Upper lobe of right lung (tissue), 1 donor: ENCODE results near the gene CDK3. TPM values are rescaled to one million over a fixed set of nuclear protein-coding genes. Genes with fewer than 3 reads are reported as not detected.

Source experiments
- ATAC-seq: fragments of 200-7000 bp; cut with Tn5 transposase; one replicate; pipeline ENCODE4 v1.9.1; 2020; ENCODE audit warnings: mild to moderate bottlenecking, moderate library complexity
- DNase-seq: peaks from one replicate; pipeline ENCODE4 v3.0.0-alpha.2; 2020
- H3K27ac ChIP-seq: fragments of 200-600 bp; one replicate; pipeline ENCODE4 v1.8.0; 2022
- H3K27me3 ChIP-seq: fragments of 200-600 bp; one replicate; pipeline ENCODE4 v1.8.0; 2022; ENCODE audit warnings: mild to moderate bottlenecking
- H3K36me3 ChIP-seq: fragments of 200-600 bp; one replicate; pipeline ENCODE4 v1.8.0; 2022
- H3K4me1 ChIP-seq: fragments of 200-600 bp; one replicate; pipeline ENCODE4 v1.8.0; 2022
- H3K4me3 ChIP-seq: fragments of 200-600 bp; one replicate; pipeline ENCODE4 v1.8.0; 2022; ENCODE audit warnings: mild to moderate bottlenecking
- H3K9me3 ChIP-seq: fragments of 200-600 bp; one replicate; pipeline ENCODE4 v1.8.0; 2022
- intact Hi-C: fragments of 100-400 bp; cut with DNase I; formaldehyde crosslinking; loops from one replicate; pipeline ENCODE4 v1.11.0; 2022
- total RNA-seq: library from RNA; stranded (reverse); fragmentation: NEBNext Ultra II Directional; extraction: Animal tissue kit (Norgen Biotek cat#: 25700); gene quantifications from one replicate; pipeline ENCODE4 v1.2.1, GENCODE V29; 2021
- TF ChIP-seq, protein P1 (sequence below): fragments of 200-600 bp; IDR thresholded peaks from one replicate; pipeline ENCODE4 v1.8.0; 2022; ENCODE audit warnings: antibody characterized with exemption
- donor health status: DM: no; HTN: yes; CAD: no; lungs with severe emphysema.

CDK3 gene
- total RNA-seq, 1 donor from 2014 or later = 9.6 TPM

DNA sequence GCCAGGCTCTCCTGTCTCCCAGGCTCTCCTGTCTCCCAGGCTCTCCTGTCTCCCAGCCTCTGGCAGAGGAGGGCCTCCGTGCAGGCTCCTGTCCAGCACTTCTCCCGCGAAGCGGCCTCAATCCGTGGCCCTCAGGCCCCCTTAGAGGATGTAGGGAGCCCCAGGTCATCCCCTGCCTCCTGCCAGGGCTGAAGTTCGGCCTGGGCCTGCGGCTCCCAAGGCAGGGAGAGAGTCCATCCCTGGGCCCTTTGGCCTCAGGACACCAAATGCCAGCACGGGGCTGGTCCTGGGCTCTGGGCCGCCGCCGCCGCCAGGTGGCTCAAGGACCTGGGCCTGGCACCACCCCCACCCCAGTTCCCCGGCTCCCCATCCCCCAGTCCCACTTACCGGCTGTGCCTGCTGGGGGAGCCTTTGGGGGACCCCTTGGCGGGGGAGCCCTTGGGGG is 26.1 kb downstream of the CDK3 start:
- TF ChIP-seq, protein P1, sequence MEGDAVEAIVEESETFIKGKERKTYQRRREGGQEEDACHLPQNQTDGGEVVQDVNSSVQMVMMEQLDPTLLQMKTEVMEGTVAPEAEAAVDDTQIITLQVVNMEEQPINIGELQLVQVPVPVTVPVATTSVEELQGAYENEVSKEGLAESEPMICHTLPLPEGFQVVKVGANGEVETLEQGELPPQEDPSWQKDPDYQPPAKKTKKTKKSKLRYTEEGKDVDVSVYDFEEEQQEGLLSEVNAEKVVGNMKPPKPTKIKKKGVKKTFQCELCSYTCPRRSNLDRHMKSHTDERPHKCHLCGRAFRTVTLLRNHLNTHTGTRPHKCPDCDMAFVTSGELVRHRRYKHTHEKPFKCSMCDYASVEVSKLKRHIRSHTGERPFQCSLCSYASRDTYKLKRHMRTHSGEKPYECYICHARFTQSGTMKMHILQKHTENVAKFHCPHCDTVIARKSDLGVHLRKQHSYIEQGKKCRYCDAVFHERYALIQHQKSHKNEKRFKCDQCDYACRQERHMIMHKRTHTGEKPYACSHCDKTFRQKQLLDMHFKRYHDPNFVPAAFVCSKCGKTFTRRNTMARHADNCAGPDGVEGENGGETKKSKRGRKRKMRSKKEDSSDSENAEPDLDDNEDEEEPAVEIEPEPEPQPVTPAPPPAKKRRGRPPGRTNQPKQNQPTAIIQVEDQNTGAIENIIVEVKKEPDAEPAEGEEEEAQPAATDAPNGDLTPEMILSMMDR = peak; percentile 14
- intact Hi-C loops = no loop called here
- H3K27ac ChIP-seq = peak overlapping the region; percentile 56
- no peaks in the 10 kb centered on the region for H3K27me3 ChIP-seq
- H3K9me3 ChIP-seq = no peaks in the 10 kb centered on the region
- ATAC-seq (peak; percentile 76), DNase-seq (peak; percentile 85)
- H3K4me3 ChIP-seq = peak overlapping the region; percentile 48
- H3K36me3 ChIP-seq = peaks cover 10% of the 10 kb centered on the region
- peaks cover 14% of the 10 kb centered on the region for H3K4me1 ChIP-seq

DNA sequence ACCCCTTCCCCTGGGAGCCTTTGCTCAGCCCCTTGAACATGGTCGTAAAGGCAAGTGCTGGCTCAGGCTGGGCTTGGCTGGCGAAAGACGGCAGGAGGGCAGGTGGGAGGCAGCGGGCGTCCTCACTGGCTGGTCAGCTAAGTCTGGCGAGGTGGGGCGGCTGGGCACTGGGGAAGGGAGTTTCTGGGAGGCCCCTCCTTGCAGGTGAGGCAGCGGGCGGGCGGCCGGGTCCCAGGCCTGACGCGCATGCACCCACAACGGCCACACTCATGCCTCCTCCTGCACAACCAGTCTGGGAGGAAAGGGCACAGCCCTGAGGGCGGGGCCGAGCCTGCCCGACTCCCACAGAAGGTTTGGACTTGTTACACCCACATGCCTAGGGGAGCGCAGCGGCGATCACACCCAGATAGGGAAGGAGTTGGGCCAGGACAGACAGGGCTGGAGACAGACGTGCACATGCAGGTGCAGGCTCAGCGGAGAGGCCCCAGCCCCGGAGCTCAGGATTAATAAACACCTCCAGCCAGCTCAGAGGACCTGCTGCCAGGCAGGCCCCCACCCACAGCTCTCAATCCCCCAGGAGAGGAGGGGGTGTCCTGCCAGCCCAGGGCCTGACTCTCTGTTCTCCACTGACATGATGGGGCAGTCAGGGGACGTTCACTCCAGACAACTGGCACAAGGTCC is 26.6 kb downstream of the CDK3 start, which contains the start of gene EVPL:
EVPL (minus strand) TSS at position 148 of the 681 bp plus-strand sequence; CDS start at position 40, 108 bp downstream.
- peak within 1 kb of the TSS; percentile 48 for H3K4me3 ChIP-seq
- intact Hi-C loops = no loop called here
- ATAC-seq = peak; percentile 92
- H3K27ac ChIP-seq = peak within 1 kb of the TSS; percentile 56
- no peaks in the 10 kb centered on the region for H3K9me3 ChIP-seq
- peaks cover 10% of the 10 kb centered on the region for H3K36me3 ChIP-seq
- TF ChIP-seq, protein P1 = no peak
- no peaks in the 10 kb centered on the region for H3K27me3 ChIP-seq
- DNase-seq = peak; percentile 95
- H3K4me1 ChIP-seq = peaks cover 14% of the 10 kb centered on the region

DNA sequence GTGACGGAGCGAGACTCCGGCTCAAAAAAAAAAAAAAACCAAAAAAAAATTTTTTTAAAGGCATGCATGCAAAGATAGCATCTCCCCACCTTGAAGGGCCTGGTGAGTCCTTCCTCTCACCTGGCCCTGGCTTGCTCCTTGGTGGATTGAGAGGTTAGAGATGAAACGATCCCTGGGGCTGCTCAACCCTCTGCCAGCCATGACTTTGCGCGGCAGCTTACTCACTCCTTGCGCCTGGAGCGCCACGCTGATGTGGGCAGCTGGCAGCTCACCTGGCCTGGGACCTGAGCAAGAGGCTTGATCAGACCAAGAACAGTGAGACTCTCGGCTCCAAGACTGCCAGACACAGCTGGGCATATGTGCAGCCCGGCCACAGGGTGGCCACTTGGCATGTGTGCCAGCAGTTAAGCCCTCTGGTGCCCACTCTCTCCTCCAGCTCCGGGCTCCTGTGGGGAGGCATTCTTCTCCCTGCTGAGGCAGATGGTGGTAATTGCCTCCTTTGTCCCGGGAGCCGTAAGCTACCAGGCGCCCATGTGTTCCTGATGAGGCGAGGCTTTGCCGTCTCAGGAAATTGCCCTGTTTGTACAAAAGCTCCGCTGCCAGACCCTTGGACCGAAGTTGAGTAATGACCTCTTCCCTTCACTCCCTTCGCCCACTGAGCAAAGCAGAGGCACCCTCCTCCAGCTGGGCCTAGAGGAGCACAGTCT is 31.6 kb downstream of the CDK3 start:
- H3K4me1 ChIP-seq = peaks cover 14% of the 10 kb centered on the region
- no peaks in the 10 kb centered on the region for H3K9me3 ChIP-seq
- intact Hi-C loops = no loop called here
- peak; percentile 4 for ATAC-seq
- H3K36me3 ChIP-seq = no peaks in the 10 kb centered on the region
- no peaks in the 10 kb centered on the region for H3K27me3 ChIP-seq
- no peak overlapping the region for H3K27ac ChIP-seq
- H3K4me3 ChIP-seq = no peak overlapping the region
- DNase-seq = no peak
- TF ChIP-seq, protein P1 = peak; percentile 17

DNA sequence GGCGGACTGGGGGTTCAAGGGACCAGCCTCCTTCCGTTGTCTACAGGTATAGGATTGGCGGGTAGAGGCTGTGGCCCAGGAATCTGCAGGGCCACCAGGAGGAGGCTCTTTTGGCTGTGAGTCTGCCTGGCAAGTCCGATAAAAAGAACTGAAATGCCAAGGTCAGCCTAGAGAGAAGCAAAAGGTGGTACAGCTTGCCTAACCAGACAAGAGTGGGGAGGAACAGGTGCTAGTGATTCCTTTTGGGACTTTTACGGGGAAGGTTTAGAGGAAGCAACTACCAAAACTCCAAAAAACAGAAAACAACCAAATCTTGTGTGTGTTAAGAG is 32.1 kb downstream of the CDK3 start:
- Histone ChIP-seq H3K4me1 (peaks cover 14% of the 10 kb centered on the region), H3K36me3 (peaks cover under 1% of the 10 kb centered on the region), H3K9me3 (no peaks in the 10 kb centered on the region), H3K4me3 (no peak overlapping the region), H3K27ac (no peak overlapping the region), H3K27me3 (no peaks in the 10 kb centered on the region)
- intact Hi-C loops = no loop called here
- no peak for ATAC-seq
- no peak for DNase-seq
- TF ChIP-seq, protein P1 = no peak

DNA sequence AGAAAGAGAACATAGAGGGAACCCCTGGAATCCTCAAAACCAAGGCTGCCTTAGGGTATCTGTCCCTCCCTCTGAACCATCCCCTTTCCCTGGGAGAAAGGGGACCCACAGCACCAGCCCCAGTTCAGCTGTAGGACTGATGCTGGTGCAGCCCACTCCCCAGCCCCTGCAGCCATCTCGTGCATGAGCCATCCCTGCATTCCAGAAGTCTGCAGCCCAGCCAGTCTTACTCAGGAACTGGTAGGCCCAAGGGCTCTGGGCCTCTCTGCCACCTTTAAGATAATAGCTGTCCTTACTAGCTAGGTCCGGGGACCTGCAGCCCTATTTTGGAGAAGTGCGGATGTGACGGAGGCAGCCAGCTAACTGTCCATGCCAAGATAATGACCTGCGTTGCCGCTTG is 32.5 kb downstream of the CDK3 start:
- peaks cover 14% of the 10 kb centered on the region for H3K4me1 ChIP-seq
- no peak overlapping the region for H3K27ac ChIP-seq
- DNase-seq = no peak
- no peak for ATAC-seq
- no peaks in the 10 kb centered on the region for H3K9me3 ChIP-seq
- peaks cover 4% of the 10 kb centered on the region for H3K36me3 ChIP-seq
- intact Hi-C loops = no loop called here
- TF ChIP-seq, protein P1 = no peak
- H3K27me3 ChIP-seq = no peaks in the 10 kb centered on the region
- no peak overlapping the region for H3K4me3 ChIP-seq
